Measurements from ENCODE around the gene MFF.

- TF ChIP-seq, protein P1, sequence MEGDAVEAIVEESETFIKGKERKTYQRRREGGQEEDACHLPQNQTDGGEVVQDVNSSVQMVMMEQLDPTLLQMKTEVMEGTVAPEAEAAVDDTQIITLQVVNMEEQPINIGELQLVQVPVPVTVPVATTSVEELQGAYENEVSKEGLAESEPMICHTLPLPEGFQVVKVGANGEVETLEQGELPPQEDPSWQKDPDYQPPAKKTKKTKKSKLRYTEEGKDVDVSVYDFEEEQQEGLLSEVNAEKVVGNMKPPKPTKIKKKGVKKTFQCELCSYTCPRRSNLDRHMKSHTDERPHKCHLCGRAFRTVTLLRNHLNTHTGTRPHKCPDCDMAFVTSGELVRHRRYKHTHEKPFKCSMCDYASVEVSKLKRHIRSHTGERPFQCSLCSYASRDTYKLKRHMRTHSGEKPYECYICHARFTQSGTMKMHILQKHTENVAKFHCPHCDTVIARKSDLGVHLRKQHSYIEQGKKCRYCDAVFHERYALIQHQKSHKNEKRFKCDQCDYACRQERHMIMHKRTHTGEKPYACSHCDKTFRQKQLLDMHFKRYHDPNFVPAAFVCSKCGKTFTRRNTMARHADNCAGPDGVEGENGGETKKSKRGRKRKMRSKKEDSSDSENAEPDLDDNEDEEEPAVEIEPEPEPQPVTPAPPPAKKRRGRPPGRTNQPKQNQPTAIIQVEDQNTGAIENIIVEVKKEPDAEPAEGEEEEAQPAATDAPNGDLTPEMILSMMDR (conservative IDR thresholded peaks at IDR 0.05; ENCODE audit: low read length), result no peak
- TF ChIP-seq EZH2phosphoT487 (IDR thresholded peaks at IDR 0.05; ENCODE audit: borderline replicate concordance), result no peak
Measured at GRCh38 chr2:227376656-227377396, 51.8 kb downstream of the MFF start.
